Neural cell (in vitro differentiated cells): ENCODE measurements around the gene VPS41. TPM values are rescaled to one million over a fixed set of nuclear protein-coding genes. Genes with fewer than 3 reads are reported as not detected.
A peak's percentile ranks its signal among the peaks of the same experiment; 100 is the strongest.

Experiments used
- H2AFZ ChIP-seq: fragments of 200-600, 300-800 bp; sonication (generic), shearing (Covaris generic); 2 replicates; pipeline ENCODE4 v1.6.0; 2014; ENCODE audit warnings: low read depth, mild to moderate bottlenecking, antibody characterized with exemption, low read length, moderate library complexity
- H3F3A ChIP-seq: fragments of 200-600 bp; shearing (Covaris generic); 2 replicates; pipeline ENCODE4 v1.6.1; 2016; ENCODE audit warnings: mild to moderate bottlenecking, moderate library complexity, mixed read lengths, antibody characterized with exemption, low read length; ENCODE audit not compliant: insufficient read depth, poor library complexity, severe bottlenecking
- H3K27ac ChIP-seq: fragments of 200-600, 300-800 bp; sonication (generic), shearing (Covaris generic); 2 replicates; pipeline ENCODE4 v1.5.1; 2014; ENCODE audit warnings: mild to moderate bottlenecking, low read length, moderate library complexity
- H3K27me3 ChIP-seq: fragments of 300-800, 200-600 bp; sonication (generic), shearing (Covaris generic); 2 replicates; pipeline ENCODE4 v1.6.0; 2014; ENCODE audit warnings: mild to moderate bottlenecking, low read depth, low read length, moderate library complexity; ENCODE audit not compliant: insufficient read depth
- H3K36me3 ChIP-seq: fragments of 300-800, 200-600 bp; sonication (generic), shearing (Covaris generic); 2 replicates; pipeline ENCODE4 v1.5.1; 2014; ENCODE audit warnings: mild to moderate bottlenecking, antibody characterized with exemption, low read length, moderate library complexity; ENCODE audit not compliant: insufficient read depth
- H3K4me2 ChIP-seq: fragments of 300-800, 200-600 bp; sonication (generic), shearing (Covaris generic); 2 replicates; pipeline ENCODE4 v1.6.0; 2014; ENCODE audit warnings: mild to moderate bottlenecking, low read length
- H3K4me3 ChIP-seq: fragments of 300-800, 200-600 bp; sonication (generic), shearing (Covaris generic); 2 replicates; pipeline ENCODE4 v1.5.1; 2014; ENCODE audit warnings: mild to moderate bottlenecking, low read length, moderate library complexity
- H3K79me2 ChIP-seq: fragments of 200-600 bp; shearing (Covaris generic); replicated peaks from 2 replicates; pipeline ENCODE4 v1.6.0; 2014; ENCODE audit warnings: mild to moderate bottlenecking, low read length, moderate library complexity; ENCODE audit not compliant: insufficient read depth
- H3K9ac ChIP-seq: fragments of 300-800, 200-600 bp; sonication (generic), shearing (Covaris generic); 2 replicates; pipeline ENCODE4 v1.6.1; 2016; ENCODE audit warnings: mild to moderate bottlenecking, low read length, mixed read lengths
- H3K9me2 ChIP-seq: fragments of 200-600 bp; shearing (Covaris generic); 2 replicates; pipeline ENCODE4 v1.6.1; 2016; ENCODE audit warnings: mild to moderate bottlenecking, low read length, mixed read lengths; ENCODE audit not compliant: insufficient read depth
- H3K9me3 ChIP-seq: fragments of 200-600, 300-800 bp; sonication (generic), shearing (Covaris generic); 2 replicates; pipeline ENCODE4 v1.6.1; 2016; ENCODE audit warnings: mild to moderate bottlenecking, mixed run types, low read length, moderate library complexity, mixed read lengths
- H4K20me1 ChIP-seq: fragments of 200-600 bp; shearing (Covaris generic); 2 replicates; pipeline ENCODE4 v1.6.1; 2016; ENCODE audit warnings: mild to moderate bottlenecking, mixed run types; ENCODE audit not compliant: insufficient read depth
- EP300 ChIP-seq: fragments of 450-650 bp; conservative IDR thresholded peaks from 2 replicates; pipeline ENCODE4 v1.6.1; 2014; ENCODE audit warnings: antibody characterized with exemption, mild to moderate bottlenecking, moderate library complexity; ENCODE audit not compliant: poor library complexity, severe bottlenecking
- EZH2 ChIP-seq: fragments of 200-600, 300-800 bp; shearing (Covaris generic), sonication (generic); IDR thresholded peaks from 2 replicates; pipeline ENCODE4 v1.6.1; 2014; ENCODE audit warnings: antibody characterized with exemption, low read length, borderline replicate concordance, mild to moderate bottlenecking; ENCODE audit not compliant: insufficient read depth, poor library complexity, severe bottlenecking
- POLR2AphosphoS5 ChIP-seq: IDR thresholded peaks from 2 replicates; pipeline ENCODE4 v1.6.1; 2012
- polyA plus RNA-seq: library from polyadenylated mRNA; depleted of rRNA; stranded (reverse); fragments of >200 nt; gene quantifications from 2 replicates; pipeline ENCODE4 v1.2.3, GENCODE V29; 2014
- TF ChIP-seq, protein P1 (sequence below): fragments of 450-650 bp; IDR thresholded peaks from 2 replicates; pipeline ENCODE4 v1.5.1; 2014; ENCODE audit warnings: antibody characterized with exemption, mild to moderate bottlenecking, moderate library complexity; ENCODE audit not compliant: poor library complexity, severe bottlenecking
- TF ChIP-seq, protein P2 (sequence below): IDR thresholded peaks from 2 replicates; pipeline ENCODE4 v1.6.1; 2012; ENCODE audit warnings: borderline replicate concordance

Gene VPS41
- polyA plus RNA-seq, 1 donor from 2014 or later = 64.0 TPM

GRCh38 chr7:38862666-38863065 lies 46.3 kb downstream of the VPS41 start:
- Histone ChIP-seq H3K4me2 (no peak overlapping the region), H2AFZ (no peak overlapping the region), H3K27me3 (no peaks in the 10 kb centered on the region), H3K4me3 (no peak overlapping the region), H3K36me3 (no peaks in the 10 kb centered on the region), H4K20me1 (no peaks in the 10 kb centered on the region), H3K27ac (no peak overlapping the region), H3K79me2 (no peaks in the 10 kb centered on the region), H3K9ac (no peak overlapping the region), H3K9me3 (no peaks in the 10 kb centered on the region), H3F3A (no peaks in the 10 kb centered on the region), H3K9me2 (no peaks in the 10 kb centered on the region)
- TF ChIP-seq, protein P1, sequence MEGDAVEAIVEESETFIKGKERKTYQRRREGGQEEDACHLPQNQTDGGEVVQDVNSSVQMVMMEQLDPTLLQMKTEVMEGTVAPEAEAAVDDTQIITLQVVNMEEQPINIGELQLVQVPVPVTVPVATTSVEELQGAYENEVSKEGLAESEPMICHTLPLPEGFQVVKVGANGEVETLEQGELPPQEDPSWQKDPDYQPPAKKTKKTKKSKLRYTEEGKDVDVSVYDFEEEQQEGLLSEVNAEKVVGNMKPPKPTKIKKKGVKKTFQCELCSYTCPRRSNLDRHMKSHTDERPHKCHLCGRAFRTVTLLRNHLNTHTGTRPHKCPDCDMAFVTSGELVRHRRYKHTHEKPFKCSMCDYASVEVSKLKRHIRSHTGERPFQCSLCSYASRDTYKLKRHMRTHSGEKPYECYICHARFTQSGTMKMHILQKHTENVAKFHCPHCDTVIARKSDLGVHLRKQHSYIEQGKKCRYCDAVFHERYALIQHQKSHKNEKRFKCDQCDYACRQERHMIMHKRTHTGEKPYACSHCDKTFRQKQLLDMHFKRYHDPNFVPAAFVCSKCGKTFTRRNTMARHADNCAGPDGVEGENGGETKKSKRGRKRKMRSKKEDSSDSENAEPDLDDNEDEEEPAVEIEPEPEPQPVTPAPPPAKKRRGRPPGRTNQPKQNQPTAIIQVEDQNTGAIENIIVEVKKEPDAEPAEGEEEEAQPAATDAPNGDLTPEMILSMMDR = no peak
- TF ChIP-seq POLR2AphosphoS5 = peak; percentile 59

DNA sequence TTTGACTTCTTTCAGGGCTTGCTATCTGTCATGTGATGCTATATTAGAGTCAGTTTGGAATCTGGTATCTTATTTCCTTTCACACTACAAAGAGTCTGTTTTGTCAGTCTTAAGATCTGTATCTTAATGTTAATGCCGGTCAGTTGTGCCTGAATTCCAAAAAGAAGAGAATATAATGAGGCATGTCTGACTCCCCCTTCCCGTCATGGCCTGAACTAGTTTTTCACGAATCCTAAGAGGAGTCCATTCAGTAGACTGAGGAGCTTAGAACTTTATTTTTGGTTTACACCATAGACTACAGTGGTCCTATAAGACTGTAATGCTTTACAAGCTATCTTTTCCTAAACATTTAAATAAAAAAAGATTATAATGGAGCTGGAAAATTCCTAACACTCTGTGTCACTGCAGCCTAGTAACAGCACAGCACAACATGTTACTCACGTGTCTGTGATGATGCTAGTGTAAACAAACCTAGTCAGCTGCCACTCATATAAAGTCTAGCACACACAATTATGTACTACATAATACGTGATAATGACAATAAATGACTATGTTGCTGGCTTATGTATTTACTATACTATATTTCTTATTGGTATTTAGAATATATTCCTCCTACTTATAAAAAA lies 50.6 kb downstream of the VPS41 start:
- H3K79me2 ChIP-seq = no peaks in the 10 kb centered on the region
- H3F3A ChIP-seq = no peaks in the 10 kb centered on the region
- no peaks in the 10 kb centered on the region for H3K9me2 ChIP-seq
- TF ChIP-seq EP300 (peak; percentile 20), POLR2AphosphoS5 (no peak)
- TF ChIP-seq, protein P1 = no peak
- TF ChIP-seq, protein P2, sequence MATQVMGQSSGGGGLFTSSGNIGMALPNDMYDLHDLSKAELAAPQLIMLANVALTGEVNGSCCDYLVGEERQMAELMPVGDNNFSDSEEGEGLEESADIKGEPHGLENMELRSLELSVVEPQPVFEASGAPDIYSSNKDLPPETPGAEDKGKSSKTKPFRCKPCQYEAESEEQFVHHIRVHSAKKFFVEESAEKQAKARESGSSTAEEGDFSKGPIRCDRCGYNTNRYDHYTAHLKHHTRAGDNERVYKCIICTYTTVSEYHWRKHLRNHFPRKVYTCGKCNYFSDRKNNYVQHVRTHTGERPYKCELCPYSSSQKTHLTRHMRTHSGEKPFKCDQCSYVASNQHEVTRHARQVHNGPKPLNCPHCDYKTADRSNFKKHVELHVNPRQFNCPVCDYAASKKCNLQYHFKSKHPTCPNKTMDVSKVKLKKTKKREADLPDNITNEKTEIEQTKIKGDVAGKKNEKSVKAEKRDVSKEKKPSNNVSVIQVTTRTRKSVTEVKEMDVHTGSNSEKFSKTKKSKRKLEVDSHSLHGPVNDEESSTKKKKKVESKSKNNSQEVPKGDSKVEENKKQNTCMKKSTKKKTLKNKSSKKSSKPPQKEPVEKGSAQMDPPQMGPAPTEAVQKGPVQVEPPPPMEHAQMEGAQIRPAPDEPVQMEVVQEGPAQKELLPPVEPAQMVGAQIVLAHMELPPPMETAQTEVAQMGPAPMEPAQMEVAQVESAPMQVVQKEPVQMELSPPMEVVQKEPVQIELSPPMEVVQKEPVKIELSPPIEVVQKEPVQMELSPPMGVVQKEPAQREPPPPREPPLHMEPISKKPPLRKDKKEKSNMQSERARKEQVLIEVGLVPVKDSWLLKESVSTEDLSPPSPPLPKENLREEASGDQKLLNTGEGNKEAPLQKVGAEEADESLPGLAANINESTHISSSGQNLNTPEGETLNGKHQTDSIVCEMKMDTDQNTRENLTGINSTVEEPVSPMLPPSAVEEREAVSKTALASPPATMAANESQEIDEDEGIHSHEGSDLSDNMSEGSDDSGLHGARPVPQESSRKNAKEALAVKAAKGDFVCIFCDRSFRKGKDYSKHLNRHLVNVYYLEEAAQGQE = no peak
- no peaks in the 10 kb centered on the region for H4K20me1 ChIP-seq
- no peaks in the 10 kb centered on the region for H3K27me3 ChIP-seq
- H3K9ac ChIP-seq = no peak overlapping the region
- H3K27ac ChIP-seq = no peak overlapping the region
- no peak overlapping the region for H3K4me2 ChIP-seq
- no peaks in the 10 kb centered on the region for H3K9me3 ChIP-seq
- H3K36me3 ChIP-seq = no peaks in the 10 kb centered on the region
- H3K4me3 ChIP-seq = no peak overlapping the region
- no peak overlapping the region for H2AFZ ChIP-seq

GRCh38 chr7:38855867-38856266 lies 53.1 kb downstream of the VPS41 start:
- Histone ChIP-seq H3K36me3 (no peaks in the 10 kb centered on the region), H3K4me3 (no peak overlapping the region), H3K9me3 (no peaks in the 10 kb centered on the region), H3K9ac (no peak overlapping the region), H3K27ac (no peak overlapping the region), H3K79me2 (no peaks in the 10 kb centered on the region), H2AFZ (no peak overlapping the region), H4K20me1 (no peaks in the 10 kb centered on the region), H3K4me2 (no peak overlapping the region), H3F3A (no peaks in the 10 kb centered on the region), H3K9me2 (no peaks in the 10 kb centered on the region), H3K27me3 (no peaks in the 10 kb centered on the region)
- TF ChIP-seq EZH2 = no peak
- TF ChIP-seq, protein P2 = no peak
